Parathyroid adenoma (tissue), 2 donors: ENCODE results near the gene ITGB5.

Experiments used
- H2AFZ ChIP-seq: fragments of 300-600 bp; sonication (generic); one replicate; pipeline ENCODE4 v1.7.0; 2017; ENCODE audit warnings: antibody characterized with exemption, mild to moderate bottlenecking
- H3K27ac ChIP-seq: fragments of 300-600 bp; sonication (generic); one replicate; pipeline ENCODE4 v1.7.0; 2017
- H3K27me3 ChIP-seq: fragments of 300-600 bp; sonication (generic); one replicate; pipeline ENCODE4 v1.7.0; 2017; ENCODE audit warnings: low read length; ENCODE audit not compliant: control insufficient read depth, insufficient read depth
- H3K36me3 ChIP-seq: fragments of 300-600 bp; sonication (generic); one replicate; pipeline ENCODE4 v1.7.0; 2017; ENCODE audit warnings: low read length; ENCODE audit not compliant: control insufficient read depth, insufficient read depth
- H3K4me1 ChIP-seq: fragments of 300-600 bp; sonication (generic); one replicate; pipeline ENCODE4 v1.7.0; 2017; ENCODE audit warnings: control low read depth
- H3K4me2 ChIP-seq: fragments of 300-600 bp; sonication (generic); one replicate; pipeline ENCODE4 v1.7.0; 2017; ENCODE audit warnings: low read length
- H3K4me3 ChIP-seq: fragments of 300-600 bp; sonication (generic); one replicate; pipeline ENCODE4 v1.7.0; 2017; ENCODE audit warnings: low read depth, low read length
- H3K79me2 ChIP-seq: fragments of 300-600 bp; sonication (generic); one replicate; pipeline ENCODE4 v1.7.0; 2017; ENCODE audit warnings: control low read depth
- H3K9ac ChIP-seq: fragments of 300-600 bp; sonication (generic); one replicate; pipeline ENCODE4 v1.7.0; 2017; ENCODE audit warnings: mild to moderate bottlenecking
- H3K9me3 ChIP-seq: fragments of 300-600 bp; sonication (generic); one replicate; pipeline ENCODE4 v1.7.0; 2017; ENCODE audit warnings: low read length; ENCODE audit not compliant: control insufficient read depth
- CTCF ChIP-seq: fragments of 300-600 bp; sonication (generic); IDR thresholded peaks from one replicate; pipeline ENCODE4 v1.7.0; 2017; ENCODE audit warnings: antibody characterized with exemption, mild to moderate bottlenecking
- donor health status: primary hyperparathyroidism.

ITGB5 gene

GRCh38 chr3:124731760-124732159 lies 155.4 kb downstream of the ITGB5 start:
- Histone ChIP-seq H2AFZ (no peak overlapping the region), H3K79me2 (peaks cover 5% of the 10 kb centered on the region), H3K4me3 (no peak overlapping the region), H3K9ac (no peak overlapping the region), H3K4me2 (no peak overlapping the region), H3K9me3 (no peaks in the 10 kb centered on the region), H3K36me3 (no peaks in the 10 kb centered on the region), H3K27ac (no peak overlapping the region), H3K27me3 (no peaks in the 10 kb centered on the region), H3K4me1 (peaks cover 3% of the 10 kb centered on the region)
- no peak for TF ChIP-seq CTCF

- Histone ChIP-seq H2AFZ (peak overlapping the region; percentile 92), H3K27me3 (no peaks in the 10 kb centered on the region), H3K4me2 (peak overlapping the region; percentile 80), H3K27ac (no peak overlapping the region), H3K4me1 (peaks cover 3% of the 10 kb centered on the region), H3K9me3 (no peaks in the 10 kb centered on the region), H3K9ac (no peak overlapping the region), H3K4me3 (peak overlapping the region; percentile 98), H3K79me2 (peaks cover 5% of the 10 kb centered on the region), H3K36me3 (no peaks in the 10 kb centered on the region)
- TF ChIP-seq CTCF = no peak
Observed at GRCh38 chr3:124730941-124731297, 156.2 kb downstream of the ITGB5 start.

GRCh38 chr3:124730129-124730940 lies 156.8 kb downstream of the ITGB5 start, which contains the start of gene UMPS:
Gene UMPS (plus strand): TSS chr3:124730452. CDS start chr3:124730472, 20 bp downstream.
- no peaks in the 10 kb centered on the region for H3K36me3 ChIP-seq
- H3K9ac ChIP-seq = peak within 1 kb of the TSS; percentile 2
- H3K4me2 ChIP-seq = peak within 1 kb of the TSS; percentile 80
- H3K4me1 ChIP-seq = peaks cover 3% of the 10 kb centered on the region
- no peaks in the 10 kb centered on the region for H3K27me3 ChIP-seq
- H3K9me3 ChIP-seq = no peaks in the 10 kb centered on the region
- H3K79me2 ChIP-seq = peaks cover 5% of the 10 kb centered on the region
- TF ChIP-seq CTCF = no peak
- H2AFZ ChIP-seq = peak within 1 kb of the TSS; percentile 92
- H3K27ac ChIP-seq = peak within 1 kb of the TSS; percentile 45
- peak within 1 kb of the TSS; percentile 98 for H3K4me3 ChIP-seq

GRCh38 chr3:124722589-124722988 lies 164.6 kb downstream of the ITGB5 start:
- Histone ChIP-seq H3K36me3 (no peaks in the 10 kb centered on the region), H3K79me2 (no peaks in the 10 kb centered on the region), H3K4me1 (no peaks in the 10 kb centered on the region), H3K27ac (no peak overlapping the region), H2AFZ (no peak overlapping the region), H3K4me2 (no peak overlapping the region), H3K9me3 (no peaks in the 10 kb centered on the region), H3K27me3 (no peaks in the 10 kb centered on the region), H3K9ac (no peak overlapping the region), H3K4me3 (no peak overlapping the region)
- TF ChIP-seq CTCF = no peak
